HG03432 (cell line): ENCODE measurements around the gene INTS1.

Experiments
- ATAC-seq: cut with Tn5 transposase; IDR thresholded peaks from one replicate; pipeline ENCODE4 v1.9.1; 2021; ENCODE audit warnings: mild to moderate bottlenecking, moderate library complexity; ENCODE audit not compliant: unreplicated experiment

The INTS1 gene

DNA sequence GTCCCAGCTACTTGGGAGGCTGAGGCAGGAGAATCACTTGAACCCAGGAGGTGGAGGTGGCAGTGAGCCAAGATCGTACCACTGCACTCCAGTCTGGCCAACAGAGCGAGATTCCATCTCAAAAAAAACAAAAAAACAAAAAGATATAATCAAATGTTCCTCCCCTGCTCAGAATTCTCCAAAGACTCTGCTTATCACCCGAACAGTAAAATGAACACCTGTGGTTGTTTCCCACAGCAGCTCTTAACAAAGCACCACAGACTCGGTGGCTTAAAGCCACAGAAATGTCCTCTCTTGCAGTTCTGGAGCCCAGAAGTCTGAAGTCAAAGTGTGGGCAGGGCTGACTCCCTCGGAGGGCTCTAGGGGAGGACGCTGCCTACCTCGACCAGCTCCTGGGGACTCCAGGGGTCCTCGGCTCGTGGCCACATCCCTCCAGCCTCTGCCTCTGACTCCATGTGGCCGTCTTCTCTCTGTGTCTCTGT lies 4.1 kb upstream of the INTS1 start:
- ATAC-seq: no peak

- no peak for ATAC-seq
Observed at GRCh38 chr7:1505731-1506550, 1.8 kb upstream of the INTS1 start.

GRCh38 chr7:1503390-1503789 lies 799 bp downstream of the INTS1 start:
- no peak for ATAC-seq

GRCh38 chr7:1502845-1503244 lies 1.3 kb downstream of the INTS1 start:
- ATAC-seq: no peak

DNA sequence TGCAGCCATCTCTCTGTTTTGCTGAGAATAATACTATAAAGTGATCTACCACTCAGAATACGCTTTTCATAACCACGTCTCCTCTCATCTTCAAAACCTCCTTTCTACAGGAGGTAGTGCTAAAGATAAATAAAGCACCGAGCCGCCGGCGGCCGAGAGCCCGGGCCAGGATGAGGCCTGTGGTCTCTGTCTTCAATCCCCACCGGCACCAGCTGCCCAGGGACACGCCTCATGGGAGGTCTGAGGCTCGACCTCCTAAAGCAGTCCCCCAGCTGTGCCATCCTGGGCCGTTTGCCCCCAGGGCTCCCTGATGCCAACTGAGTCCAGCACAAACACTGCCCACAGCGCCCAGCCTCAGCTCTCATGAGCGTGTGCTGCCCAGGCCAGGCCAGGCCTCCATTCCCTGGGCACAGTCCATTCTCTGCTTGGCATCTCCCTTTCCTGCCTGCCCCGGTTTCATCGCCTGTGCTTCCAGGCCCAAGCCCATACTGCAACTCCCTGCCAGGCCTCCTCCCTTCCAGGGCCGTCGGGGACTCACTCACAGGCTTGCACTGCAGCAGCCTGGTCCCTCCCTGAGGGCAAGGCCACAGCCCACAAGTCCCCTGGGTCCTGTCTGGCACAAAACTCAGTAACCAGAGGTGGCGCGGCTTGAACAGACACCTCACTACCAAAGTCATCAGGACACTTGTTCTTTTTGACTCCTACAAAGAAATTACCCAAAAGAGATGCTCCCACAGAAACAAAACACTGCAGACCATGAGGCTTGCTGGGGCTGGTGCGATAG lies 2.5 kb downstream of the INTS1 start:
- no peak for ATAC-seq

- no peak for ATAC-seq
Observed at GRCh38 chr7:1500064-1500807, 4.0 kb downstream of the INTS1 start.

DNA sequence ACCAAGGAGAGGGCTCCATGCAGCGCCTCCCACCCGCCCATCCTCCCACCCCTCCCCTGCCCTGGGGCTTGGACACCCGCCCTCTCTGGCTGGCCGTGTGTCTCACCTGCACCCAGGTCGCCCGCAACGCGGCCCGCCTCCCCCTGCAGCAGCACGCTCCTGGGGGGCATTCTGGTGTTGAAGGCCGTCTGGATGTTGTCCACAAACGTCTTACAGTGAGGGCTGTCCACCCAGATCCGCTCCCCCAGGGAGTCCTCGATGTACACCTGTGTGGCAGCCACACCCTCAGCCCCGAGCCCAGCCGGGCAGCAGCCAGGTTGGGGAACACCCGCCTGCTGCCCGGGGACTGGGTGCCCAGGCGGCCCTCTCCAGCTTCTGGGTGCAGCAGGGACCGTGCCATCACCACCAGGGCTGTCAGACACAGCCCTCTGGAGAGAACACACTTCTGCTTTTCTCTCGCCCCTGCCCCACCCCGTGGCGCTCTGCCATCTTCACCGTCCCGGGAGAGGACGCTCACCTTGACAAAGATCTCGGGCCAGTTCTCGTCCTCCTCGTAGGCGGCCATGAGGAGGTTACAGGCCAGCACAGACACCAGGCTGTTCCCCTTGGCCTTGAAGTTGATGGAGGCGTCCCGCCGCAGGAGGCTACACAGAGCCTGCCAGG lies 4.7 kb downstream of the INTS1 start:
- ATAC-seq: no peak

- no peak for ATAC-seq
Observed at GRCh38 chr7:1498370-1499305, 5.6 kb downstream of the INTS1 start.

DNA sequence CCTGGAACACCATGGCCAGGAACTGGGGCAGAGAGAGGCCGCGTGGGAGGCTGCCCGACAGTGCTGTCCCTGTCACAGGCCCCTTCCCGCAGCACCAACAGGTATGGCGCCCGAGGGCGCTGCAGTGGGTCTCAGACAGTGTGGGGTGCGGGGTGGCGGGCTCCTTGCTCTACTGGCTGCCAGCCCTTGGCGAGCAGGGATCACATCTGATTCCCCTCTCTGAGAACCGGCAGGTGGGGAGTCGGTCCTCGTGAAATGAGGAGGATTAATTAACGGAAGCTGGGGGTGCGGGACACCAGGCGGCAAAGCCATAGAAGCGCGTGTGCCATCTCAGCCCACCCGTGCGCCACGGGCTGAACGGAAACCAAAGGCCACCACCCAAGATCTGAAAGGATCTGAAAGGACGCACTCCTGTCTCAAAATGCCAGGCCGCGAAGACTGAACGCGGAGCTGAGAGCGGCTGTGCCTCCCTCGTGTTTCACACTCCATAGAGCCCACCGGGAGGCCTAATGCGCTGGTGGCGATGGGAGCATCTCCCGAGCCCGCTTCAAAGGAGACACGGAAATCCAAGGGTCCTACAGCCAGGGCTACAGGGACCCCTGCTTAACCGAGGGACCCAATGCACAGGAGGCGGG lies 6.8 kb downstream of the INTS1 start:
- no peak for ATAC-seq

GRCh38 chr7:1496531-1497292 lies 7.5 kb downstream of the INTS1 start:
- no peak for ATAC-seq

- ATAC-seq: no peak
Observed at GRCh38 chr7:1495564-1496242, 8.5 kb downstream of the INTS1 start.

DNA sequence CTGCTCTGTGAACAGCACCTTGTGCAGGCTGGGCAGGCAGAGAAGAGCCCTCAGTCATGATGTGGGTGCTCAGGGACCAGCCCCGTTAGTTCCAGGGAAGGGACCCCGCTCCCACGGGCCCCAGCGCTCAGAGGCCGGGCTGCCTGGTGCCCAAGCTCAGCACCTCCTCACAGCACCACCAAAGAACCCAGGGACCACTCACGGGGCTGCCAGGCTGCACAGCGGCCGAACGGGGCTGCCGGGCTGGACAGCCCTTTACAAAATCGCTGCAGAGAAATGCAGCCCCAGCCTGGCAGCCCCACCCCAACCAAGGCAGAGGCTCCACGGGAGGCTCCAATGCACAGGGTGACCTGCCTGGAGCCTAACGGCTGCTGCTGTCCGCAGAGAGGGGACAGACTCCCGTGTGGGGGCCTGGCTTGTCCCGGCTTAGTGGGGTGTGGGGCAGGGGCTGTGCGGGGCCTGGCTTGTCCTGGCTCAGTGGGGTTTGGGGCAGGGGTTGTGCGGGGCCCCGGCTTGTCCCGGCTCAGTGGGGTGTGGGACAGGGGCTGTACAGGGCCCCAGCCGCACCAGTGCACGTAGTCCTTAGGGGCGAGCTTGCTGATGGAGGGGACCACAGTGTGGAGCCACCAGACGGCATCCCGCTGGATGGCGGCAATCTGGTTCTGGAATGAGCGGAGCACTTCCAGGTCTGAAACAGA lies 9.2 kb downstream of the INTS1 start:
- no peak for ATAC-seq

- no peak for ATAC-seq
Observed at GRCh38 chr7:1494447-1494846, 9.7 kb downstream of the INTS1 start.

DNA sequence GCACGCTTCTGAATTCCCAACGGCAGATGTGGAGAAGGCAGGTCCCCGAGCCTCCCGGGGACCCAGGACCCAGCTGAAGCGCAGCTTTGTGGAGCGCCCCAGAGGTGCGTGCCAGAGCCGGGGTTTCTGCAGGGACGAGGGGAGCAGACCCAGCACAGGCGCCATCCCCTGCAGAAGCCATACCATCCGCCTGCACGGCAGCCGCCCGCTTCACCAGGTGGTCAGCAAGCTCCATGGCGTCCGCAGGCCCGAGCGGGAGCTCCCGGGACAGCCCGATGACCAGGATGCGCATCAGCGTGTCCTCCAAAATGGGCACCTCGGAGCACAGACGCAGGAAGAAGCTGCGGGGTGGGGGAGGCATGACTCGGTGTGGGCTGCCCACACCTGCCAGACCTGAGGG lies 10.6 kb downstream of the INTS1 start:
- ATAC-seq: no peak

GRCh38 chr7:1493129-1493528 lies 11.1 kb downstream of the INTS1 start:
- no peak for ATAC-seq

- ATAC-seq: no peak
Observed at GRCh38 chr7:1492640-1493039, 11.5 kb downstream of the INTS1 start.

DNA sequence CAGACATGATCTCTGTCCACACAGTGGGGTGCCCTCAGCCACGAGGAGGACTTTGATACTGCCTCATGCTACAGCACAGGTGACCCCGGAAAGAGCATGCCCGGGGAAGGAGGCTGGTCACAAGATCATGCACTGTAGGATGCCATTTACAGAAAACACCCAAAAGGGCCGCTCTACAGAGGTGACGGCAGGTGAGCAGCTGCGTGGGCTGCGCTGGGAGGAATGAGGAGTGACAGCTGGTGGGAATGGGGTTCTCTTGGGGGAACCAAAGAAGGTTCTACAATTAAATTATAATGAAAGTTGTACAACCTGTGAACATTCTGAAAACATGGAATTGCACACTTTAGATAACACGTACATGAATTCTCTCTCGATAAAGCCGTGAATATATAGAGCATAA lies 12.0 kb downstream of the INTS1 start:
- no peak for ATAC-seq
